SK-MEL-5 (cell line): ENCODE data around the gene PINLYP. TPM values are rescaled to one million over a fixed set of nuclear protein-coding genes. Genes with fewer than 3 reads are reported as not detected.
"Not testable (repeated sequence)": the region's sequence is repeated elsewhere in the genome, so short reads cannot be mapped to it uniquely, and the experiment has no call there.

Experiments used
- DNase-seq: peaks from one replicate; pipeline ENCODE4 v3.0.0-alpha.2; 2016; ENCODE audit warnings: low read depth, low spot score
- in situ Hi-C: cut with HindIII; loops from 2 replicates; pipeline ENCODE4 v1.10.0; 2016; ENCODE audit warnings: low sequenced_read_pairs, high pct_unique_total_duplicates, low pct_unique_long_range_greater_than_20kb
- total RNA-seq: library from RNA; depleted of rRNA; stranded (reverse); fragments of >200 nt; shearing (Covaris generic); gene quantifications from 2 replicates; pipeline ENCODE4 v1.2.3, GENCODE V29; 2014

PINLYP gene
- total RNA-seq, 1 experiment from 2014 or later: not detected

DNA sequence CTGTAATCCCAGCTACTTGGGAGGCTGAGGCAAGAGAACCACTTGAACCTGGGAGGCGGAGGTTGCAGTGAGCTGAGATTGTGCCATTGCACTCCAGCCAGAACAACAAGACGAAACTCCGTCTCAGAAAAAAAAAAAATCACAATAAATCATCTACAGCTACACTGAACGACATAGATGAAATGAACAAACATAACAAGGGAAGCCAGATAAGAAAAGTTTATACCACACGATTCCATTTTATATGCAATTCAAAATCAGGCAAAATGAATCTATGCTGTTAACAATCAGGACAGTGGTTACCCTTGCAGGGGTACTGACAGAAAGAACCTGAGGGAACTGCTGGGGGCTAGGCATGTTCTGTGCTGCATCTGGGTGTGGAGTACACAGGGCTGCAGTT, 5.9 kb upstream of the PINLYP start:
- DNase-seq: no peak
- in situ Hi-C loops: no loop called here

GRCh38 chr19:43570174-43570791, 5.3 kb upstream of the PINLYP start:
- no peak for DNase-seq
- in situ Hi-C loops: no loop called here

DNA sequence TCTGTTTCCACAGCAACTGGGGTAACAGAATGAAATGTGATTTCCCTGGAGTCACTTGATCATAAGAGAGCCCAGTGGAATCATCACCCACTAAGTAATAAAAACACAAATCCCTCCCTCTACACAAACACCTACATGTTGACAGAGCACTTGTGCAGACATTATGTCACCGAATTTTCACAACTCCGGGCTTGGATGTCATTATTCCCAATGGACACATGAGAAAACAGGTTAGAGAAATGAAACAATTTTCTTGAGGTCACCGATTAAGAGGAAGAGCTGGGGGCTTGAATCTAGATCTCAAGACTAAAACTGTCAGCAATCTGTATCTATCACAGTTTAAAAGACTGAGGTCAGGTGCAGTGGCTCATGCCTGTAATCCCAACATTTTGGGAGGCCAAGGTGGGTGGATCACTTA, 3.4 kb upstream of the PINLYP start:
- in situ Hi-C loops: no loop called here
- no peak for DNase-seq

DNA sequence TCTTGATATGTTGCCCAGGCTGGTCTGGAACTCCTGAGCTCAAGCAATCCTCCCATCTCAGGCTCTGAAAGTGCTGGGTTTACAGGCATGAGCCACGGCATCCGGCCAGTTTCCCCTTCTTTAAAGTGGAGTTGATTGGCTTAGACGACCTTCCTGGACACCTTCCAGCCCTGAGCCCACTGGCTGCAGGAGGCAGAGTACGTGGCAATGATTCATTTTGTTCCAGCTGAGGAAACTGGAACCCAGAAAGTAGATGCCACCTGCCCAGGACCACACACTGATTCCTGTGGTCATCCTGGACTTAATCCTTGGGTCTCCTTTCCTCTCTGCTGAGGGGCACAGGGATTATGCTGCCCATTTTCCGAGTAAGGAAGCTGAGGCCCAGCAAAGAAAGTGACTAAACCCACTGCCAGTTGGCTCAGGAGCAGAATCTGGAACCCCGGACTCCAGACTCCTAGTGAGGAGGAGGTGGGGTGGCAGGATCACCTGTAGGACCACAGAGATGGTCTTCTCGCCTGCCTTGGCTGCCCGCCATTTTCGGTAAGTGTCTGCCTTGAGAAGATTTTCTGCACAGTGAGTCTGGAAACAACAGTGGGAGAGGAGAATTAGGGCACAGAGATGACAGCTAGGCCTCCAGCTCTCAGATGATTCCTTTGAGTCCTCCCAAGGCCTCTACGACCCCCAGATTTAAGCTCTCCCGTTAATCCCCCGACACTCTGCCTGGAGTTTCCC, 1.0 kb upstream of the PINLYP start:
- in situ Hi-C loops: no loop called here
- DNase-seq: no peak

DNA sequence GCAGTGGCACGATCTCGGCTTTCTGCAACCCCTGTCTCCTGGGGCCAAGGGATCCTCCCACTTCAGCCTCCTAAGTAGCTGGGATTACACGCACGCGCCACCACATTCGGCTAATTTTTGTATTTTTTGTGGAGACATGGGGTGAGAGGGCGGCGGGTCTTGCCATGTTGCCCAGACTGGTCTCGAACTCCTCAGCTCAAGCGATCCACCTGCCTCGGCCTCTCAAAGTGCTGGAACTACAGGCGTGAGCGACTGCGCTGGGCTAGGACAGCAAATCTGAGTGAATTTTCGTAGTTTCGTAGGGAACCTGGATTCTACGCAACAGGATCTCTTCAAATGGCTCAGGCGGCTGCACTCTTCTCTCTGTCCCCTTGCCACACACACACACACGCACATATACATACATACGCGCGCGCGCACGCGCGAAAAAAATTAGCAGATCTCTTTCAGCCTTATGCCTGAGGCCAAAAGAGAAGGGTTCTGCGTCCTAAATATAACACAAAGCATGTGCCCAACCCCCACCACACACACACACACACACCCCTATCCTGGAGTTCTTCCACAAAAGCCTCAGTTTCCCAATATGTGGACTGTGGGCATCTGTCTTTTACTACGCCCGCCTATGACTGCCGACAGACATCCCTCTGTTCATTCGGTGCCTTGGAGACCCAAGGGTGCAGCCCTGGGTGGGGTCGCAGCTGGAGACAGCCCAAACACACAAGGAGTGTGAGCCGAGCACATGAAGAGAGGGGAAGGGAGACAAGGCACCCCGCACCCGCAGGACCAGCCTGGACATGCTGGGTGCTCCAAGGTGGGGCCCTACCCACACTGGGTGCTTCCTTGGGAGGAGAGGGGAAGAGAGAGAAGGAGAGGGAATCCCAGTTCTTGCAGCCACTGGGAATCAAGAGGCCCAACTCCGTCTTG, 616 bp downstream of the PINLYP start:
- in situ Hi-C loops: no loop called here
- no peak for DNase-seq

GRCh38 chr19:43578787-43579186, 3.2 kb downstream of the PINLYP start:
- in situ Hi-C loops: no loop called here
- DNase-seq: no peak

DNA sequence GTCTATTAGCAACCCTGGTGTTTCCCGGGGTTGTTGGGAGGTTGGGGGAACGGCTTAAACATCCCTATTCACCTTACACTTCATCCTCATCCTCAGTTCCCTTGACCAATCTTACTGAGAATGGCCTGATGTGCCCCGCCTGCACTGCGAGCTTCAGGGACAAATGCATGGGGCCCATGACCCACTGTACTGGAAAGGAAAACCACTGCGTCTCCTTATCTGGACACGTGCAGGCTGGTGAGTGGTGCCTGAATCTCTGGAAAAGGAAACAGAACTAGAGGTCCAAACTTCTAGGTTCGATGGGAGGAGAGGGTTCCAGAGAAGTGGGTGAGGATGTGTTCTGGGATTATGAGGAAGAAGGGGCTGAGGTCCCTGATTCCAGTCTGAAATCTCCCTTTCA, 5.9 kb downstream of the PINLYP start:
- no peak for DNase-seq
- in situ Hi-C loops: no loop called here

- no peak for DNase-seq
- in situ Hi-C loops: no loop called here
Observed at GRCh38 chr19:43582495-43582894, 6.9 kb downstream of the PINLYP start.

- in situ Hi-C loops: no loop called here
- DNase-seq: no peak
Observed at GRCh38 chr19:43584484-43584883, 8.9 kb downstream of the PINLYP start.

DNA sequence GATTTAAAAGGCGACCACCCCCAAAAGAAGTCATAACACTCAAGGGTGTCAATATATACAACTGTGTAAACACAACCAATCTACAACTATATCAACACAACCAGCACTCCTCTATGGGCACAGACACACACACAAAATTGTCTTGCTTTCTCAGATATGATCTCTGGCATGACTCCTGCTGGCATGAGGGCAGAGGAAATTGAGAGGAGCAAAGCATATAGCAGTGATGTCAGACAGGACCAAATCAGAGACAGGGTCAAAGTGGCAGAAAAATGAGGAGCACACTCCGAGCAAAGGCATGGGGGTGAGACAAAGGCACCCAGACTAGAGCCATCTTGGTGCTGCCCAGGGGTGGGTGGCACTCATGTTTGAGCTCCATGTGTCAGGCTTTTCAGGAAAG, 10.7 kb downstream of the PINLYP start:
- no peak for DNase-seq
- in situ Hi-C loops: no loop called here

- DNase-seq, in situ Hi-C loops: not testable (repeated sequence)
Observed at GRCh38 chr19:43587029-43587428, 11.4 kb downstream of the PINLYP start.

DNA sequence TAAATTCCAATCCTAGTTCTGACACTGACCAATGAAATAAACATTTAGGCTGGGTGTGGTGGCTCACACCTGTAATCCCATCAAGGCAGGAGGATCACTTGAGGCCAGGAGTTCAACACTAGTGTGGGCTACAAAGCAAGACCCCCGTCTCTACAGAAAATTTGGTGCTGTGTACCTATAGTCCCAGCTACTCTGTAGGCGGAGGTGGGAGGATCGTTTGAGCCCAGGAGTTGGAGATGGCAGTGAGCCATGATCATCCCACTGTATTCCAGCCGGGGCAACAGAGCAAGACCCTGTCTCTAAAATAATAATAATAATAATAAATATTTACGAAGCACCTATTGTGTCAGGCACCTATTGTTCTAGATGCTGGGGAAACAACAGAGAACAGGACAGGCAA, 13.7 kb downstream of the PINLYP start:
- DNase-seq: no peak
- in situ Hi-C loops: no loop called here

DNA sequence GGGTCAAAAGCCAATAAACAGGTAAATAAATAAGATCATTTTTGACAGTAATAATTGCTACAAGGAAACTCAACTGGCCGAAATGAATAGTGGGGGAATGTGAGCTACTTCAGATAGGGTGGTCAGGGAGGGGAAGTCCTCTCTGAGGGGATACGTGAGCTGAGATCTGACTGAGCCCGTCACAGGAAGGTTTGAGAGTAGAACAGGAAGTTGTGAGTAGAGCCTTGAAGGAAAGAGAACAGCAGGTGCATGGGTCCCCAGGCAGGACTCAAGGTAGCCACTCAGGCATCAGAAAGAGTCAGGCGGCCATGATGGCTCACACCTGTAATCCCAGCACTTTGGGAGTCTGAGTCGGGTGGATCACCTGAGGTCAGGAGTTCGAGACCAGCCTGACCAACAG, 14.1 kb downstream of the PINLYP start:
- DNase-seq: no peak
- in situ Hi-C loops: no loop called here

- DNase-seq: no peak
- in situ Hi-C loops: no loop called here
Observed at GRCh38 chr19:43591904-43592772, 16.5 kb downstream of the PINLYP start.

- DNase-seq: no peak
- in situ Hi-C loops: no loop called here
Observed at GRCh38 chr19:43592800-43593350, 17.3 kb downstream of the PINLYP start.

- DNase-seq: no peak
- in situ Hi-C loops: no loop called here
Observed at GRCh38 chr19:43594081-43594697, 18.6 kb downstream of the PINLYP start.
